Osteocyte (in vitro differentiated cells): ENCODE data around the gene CLIC4. TPM values are rescaled to one million over a fixed set of nuclear protein-coding genes. Genes with fewer than 3 reads are reported as not detected.

Source experiments
- DNase-seq: peaks from one replicate; pipeline ENCODE4 v3.0.0; 2021; ENCODE audit warnings: mixed read lengths; ENCODE audit not compliant: unreplicated experiment; ENCODE audit errors: extremely low spot score
- H3K27ac Mint-ChIP-seq: one replicate; pipeline ENCODE4 v1.8.0; 2021; ENCODE audit warnings: mild to moderate bottlenecking, mixed read lengths; ENCODE audit not compliant: unreplicated experiment
- H3K27me3 Mint-ChIP-seq: one replicate; pipeline ENCODE4 v1.8.0; 2021; ENCODE audit warnings: mixed read lengths; ENCODE audit not compliant: unreplicated experiment
- H3K36me3 Mint-ChIP-seq: one replicate; pipeline ENCODE4 v1.8.0; 2021; ENCODE audit warnings: mixed read lengths; ENCODE audit not compliant: unreplicated experiment
- H3K4me1 Mint-ChIP-seq: one replicate; pipeline ENCODE4 v1.8.0; 2021; ENCODE audit warnings: mixed read lengths; ENCODE audit not compliant: unreplicated experiment
- H3K4me3 Mint-ChIP-seq: one replicate; pipeline ENCODE4 v1.8.0; 2021; ENCODE audit warnings: mild to moderate bottlenecking, moderate library complexity, mixed read lengths; ENCODE audit not compliant: unreplicated experiment
- H3K9me3 Mint-ChIP-seq: one replicate; pipeline ENCODE4 v1.8.0; 2021; ENCODE audit warnings: mixed read lengths; ENCODE audit not compliant: unreplicated experiment
- CTCF ChIP-seq: fragments of 200-600 bp; sonication (generic); IDR thresholded peaks from 2 replicates; pipeline ENCODE4 v1.5.0; 2021; ENCODE audit warnings: antibody characterized with exemption, mild to moderate bottlenecking, moderate library complexity
- total RNA-seq: library from RNA; stranded (reverse); gene quantifications from 2 replicates; pipeline ENCODE4 v1.2.1, GENCODE V29; 2021

The CLIC4 gene
- total RNA-seq, 1 donor from 2014 or later: 370 TPM

GRCh38 chr1:24735509-24736375 lies 9.5 kb upstream of the CLIC4 start:
- TF ChIP-seq CTCF: no peak
- Mint-ChIP-seq H3K9me3 (no peaks in the 10 kb centered on the region), H3K4me3 (no peak overlapping the region), H3K27ac (peak overlapping the region; percentile 21), H3K27me3 (no peaks in the 10 kb centered on the region), H3K4me1 (peaks cover 18% of the 10 kb centered on the region), H3K36me3 (no peaks in the 10 kb centered on the region)
- DNase-seq: no peak

GRCh38 chr1:24737368-24738117 lies 7.7 kb upstream of the CLIC4 start:
- Mint-ChIP-seq H3K36me3 (no peaks in the 10 kb centered on the region), H3K9me3 (no peaks in the 10 kb centered on the region), H3K4me3 (no peak overlapping the region), H3K4me1 (peaks cover 26% of the 10 kb centered on the region), H3K27ac (no peak overlapping the region), H3K27me3 (no peaks in the 10 kb centered on the region)
- DNase-seq: no peak
- no peak for TF ChIP-seq CTCF

- Mint-ChIP-seq H3K4me3 (no peak overlapping the region), H3K27me3 (no peaks in the 10 kb centered on the region), H3K27ac (no peak overlapping the region), H3K9me3 (no peaks in the 10 kb centered on the region), H3K4me1 (peaks cover 43% of the 10 kb centered on the region), H3K36me3 (no peaks in the 10 kb centered on the region)
- DNase-seq: no peak
- TF ChIP-seq CTCF: no peak
Observed at GRCh38 chr1:24739241-24739640, 6.0 kb upstream of the CLIC4 start.

- Mint-ChIP-seq H3K4me3 (no peak overlapping the region), H3K9me3 (no peaks in the 10 kb centered on the region), H3K4me1 (peaks cover 41% of the 10 kb centered on the region), H3K27me3 (no peaks in the 10 kb centered on the region), H3K27ac (peak overlapping the region; percentile 92), H3K36me3 (peaks cover 8% of the 10 kb centered on the region)
- no peak for TF ChIP-seq CTCF
- no peak for DNase-seq
Observed at GRCh38 chr1:24742090-24742938, 2.9 kb upstream of the CLIC4 start.
